CD4-positive, alpha-beta T cell treated with Interleukin-6 at 100 ng/mL for 8 hours (primary cell): ENCODE results near the gene TBC1D1.

Experiments
- DNase-seq: peaks from one replicate; pipeline ENCODE4 v3.0.0-alpha.2; 2020; ENCODE audit warnings: mixed read lengths, low spot score

TBC1D1 gene, protein sequence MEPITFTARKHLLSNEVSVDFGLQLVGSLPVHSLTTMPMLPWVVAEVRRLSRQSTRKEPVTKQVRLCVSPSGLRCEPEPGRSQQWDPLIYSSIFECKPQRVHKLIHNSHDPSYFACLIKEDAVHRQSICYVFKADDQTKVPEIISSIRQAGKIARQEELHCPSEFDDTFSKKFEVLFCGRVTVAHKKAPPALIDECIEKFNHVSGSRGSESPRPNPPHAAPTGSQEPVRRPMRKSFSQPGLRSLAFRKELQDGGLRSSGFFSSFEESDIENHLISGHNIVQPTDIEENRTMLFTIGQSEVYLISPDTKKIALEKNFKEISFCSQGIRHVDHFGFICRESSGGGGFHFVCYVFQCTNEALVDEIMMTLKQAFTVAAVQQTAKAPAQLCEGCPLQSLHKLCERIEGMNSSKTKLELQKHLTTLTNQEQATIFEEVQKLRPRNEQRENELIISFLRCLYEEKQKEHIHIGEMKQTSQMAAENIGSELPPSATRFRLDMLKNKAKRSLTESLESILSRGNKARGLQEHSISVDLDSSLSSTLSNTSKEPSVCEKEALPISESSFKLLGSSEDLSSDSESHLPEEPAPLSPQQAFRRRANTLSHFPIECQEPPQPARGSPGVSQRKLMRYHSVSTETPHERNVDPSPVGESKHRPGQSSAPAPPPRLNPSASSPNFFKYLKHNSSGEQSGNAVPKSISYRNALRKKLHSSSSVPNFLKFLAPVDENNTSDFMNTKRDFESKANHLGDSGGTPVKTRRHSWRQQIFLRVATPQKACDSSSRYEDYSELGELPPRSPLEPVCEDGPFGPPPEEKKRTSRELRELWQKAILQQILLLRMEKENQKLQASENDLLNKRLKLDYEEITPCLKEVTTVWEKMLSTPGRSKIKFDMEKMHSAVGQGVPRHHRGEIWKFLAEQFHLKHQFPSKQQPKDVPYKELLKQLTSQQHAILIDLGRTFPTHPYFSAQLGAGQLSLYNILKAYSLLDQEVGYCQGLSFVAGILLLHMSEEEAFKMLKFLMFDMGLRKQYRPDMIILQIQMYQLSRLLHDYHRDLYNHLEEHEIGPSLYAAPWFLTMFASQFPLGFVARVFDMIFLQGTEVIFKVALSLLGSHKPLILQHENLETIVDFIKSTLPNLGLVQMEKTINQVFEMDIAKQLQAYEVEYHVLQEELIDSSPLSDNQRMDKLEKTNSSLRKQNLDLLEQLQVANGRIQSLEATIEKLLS (N-terminal part only)

DNA sequence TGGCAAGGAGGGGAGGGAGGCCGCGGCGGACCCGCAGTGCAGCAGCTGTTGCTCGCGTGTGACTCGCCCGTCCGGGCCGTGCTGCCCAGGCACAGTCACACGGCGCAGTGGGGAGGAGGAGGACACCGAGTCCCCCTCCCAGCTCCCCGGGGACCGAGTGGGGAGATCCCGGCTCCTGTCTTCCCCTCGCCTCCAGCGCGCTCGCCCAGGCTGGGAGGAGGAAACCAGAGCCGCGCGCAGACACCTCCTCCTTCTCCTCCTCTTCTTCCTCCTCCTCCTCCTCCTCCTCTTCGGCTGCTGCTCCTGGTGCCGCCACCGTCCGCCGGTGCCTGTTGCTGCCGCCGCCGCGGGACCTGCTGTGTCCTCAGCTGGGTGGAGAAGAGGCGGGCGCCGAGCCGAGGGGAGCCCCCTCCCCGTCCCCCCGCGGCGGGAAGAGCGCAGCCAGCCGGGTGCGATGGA, at the start of gene TBC1D1:
Gene TBC1D1 (plus strand): TSS at position 284 of the 459 bp plus-strand sequence. CDS start 11,012 bp downstream, outside the sequence.
- peak; percentile 37 for DNase-seq

DNA sequence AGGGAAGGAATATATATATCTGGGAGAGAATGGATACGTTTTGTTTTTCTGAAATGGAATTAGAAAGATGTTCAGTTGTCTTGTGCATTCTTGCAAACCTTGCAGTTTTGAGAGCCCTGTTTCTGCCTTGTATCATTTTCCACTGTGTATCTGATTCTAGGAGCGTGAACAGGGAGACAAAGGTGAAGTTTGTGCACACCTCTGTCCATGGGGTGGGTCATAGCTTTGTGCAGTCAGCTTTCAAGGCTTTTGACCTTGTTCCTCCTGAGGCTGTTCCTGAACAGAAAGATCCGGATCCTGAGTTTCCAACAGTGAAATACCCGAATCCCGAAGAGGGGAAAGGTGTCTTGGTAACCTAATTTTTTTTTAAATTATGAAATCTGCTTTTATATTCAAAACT, 46.7 kb upstream of the TBC1D1 start:
- no peak for DNase-seq

DNA sequence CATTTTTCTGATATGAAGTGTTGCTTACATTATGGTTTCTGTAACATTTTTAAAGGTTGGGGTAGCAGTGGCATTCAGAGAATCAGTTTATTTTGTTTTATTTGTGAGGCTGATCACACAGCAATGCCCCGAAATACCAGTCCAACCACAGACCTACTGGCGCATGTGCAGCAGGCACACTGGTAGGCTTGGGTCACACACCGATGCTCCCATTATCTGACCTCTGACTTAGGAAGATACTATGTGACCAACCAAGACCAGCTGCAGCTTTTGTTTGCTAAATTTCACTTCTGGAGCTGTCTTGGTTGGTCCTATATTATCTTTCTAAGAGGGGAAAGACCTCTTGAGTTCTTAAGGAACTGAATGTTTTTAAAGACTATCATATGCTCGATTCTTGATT, 45.7 kb upstream of the TBC1D1 start:
- DNase-seq, result no peak

DNA sequence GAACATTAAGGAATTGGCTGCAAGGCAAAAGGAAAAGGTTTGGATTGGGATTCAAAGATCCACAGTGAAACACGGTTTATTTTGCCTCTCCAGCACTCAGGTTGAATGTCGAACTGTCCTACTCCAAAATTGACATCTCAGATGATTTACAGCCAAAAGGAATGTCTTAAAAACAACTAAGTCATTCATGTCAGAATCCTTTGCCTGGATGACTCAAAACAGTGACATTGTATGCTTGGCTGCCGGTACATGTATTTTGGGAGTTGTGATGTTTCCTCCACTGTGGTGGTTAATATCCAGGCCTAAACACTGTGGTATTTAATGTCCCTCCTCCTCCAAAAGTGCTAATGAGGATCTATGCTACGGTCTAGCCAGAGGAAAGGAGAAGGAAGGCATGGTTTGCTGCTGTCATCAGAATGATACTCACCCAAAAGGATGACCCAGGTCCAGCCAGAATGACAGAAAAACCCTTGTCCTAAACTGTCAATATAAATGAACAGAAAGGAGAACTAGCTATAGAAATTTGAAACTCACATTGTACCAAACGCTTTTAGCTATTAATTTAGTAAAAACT, 43.5 kb upstream of the TBC1D1 start:
- DNase-seq, result no peak

DNA sequence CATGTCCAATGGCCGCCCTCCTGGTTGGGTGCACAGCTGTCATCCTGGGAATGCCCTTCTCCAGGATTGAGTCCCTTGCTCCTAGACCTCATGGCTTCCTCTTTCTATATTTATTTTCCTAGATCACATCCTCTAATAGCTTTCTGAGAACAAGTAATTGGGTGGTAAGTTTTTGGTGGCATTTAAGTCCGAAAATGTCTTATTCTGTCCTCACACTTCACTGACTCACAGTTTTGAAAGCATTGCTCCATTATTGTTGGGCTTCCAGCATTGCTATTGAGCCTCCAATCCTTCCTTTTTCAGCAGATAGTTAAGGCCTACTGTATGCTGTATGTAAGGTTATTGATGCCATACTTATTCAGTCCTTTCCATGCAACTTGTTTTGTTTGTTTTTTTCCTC, 38.5 kb upstream of the TBC1D1 start:
- no peak for DNase-seq

DNA sequence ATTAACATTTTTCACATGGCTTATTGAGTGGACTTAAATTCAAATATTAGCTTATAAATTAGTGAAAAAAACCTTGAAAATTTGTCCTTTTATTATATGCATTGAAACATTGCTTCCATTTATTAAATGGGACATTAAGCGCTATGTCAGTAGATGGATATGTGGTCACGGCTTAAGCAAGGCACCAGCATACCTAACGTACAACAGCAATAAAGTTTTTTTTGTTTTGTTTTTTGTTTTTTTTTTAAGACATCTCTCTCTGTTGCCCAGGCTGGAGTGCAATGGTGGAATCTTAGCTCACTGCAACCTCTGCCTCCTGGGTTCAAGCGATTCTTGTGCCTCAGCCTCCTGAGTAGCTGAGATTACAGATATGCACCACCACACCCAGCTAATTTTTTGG, 32.8 kb upstream of the TBC1D1 start:
- DNase-seq, result no peak

DNA sequence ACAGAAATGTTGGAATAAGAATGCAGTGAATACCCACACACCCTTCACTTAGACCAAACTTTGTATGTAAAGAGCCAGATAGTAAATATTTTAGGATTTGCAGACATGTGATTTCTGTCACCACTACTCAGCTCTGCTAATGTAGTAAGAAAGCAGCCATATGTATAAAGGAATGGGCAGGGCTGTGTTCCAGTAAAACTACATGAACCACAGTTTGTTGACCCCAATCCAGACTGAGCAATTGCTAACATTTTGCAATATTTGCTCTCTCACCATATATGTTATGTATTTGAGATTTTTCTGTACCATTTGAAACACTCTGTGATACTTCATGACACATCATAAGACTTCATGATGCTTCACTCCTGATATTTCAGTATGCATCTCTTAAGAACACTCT, 32.0 kb upstream of the TBC1D1 start:
- DNase-seq, result no peak

DNA sequence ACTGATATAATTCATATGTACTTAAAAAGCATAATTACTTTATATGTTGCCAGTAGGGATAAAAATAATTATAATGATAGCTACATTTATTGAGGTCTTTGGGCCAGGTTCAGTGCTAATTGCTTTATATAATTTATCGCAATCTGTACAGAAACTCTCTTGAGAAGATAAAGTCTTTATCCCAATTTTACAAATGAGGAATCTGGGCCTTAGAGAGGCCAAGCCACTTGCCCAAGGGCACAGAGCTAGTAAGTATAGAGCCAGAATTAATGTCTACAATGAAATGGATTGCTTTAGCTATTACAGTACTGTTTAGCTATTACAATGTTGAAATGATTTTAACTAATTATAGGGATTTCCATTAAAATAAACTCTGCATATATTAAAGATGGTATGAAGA, 30.6 kb upstream of the TBC1D1 start:
- no peak for DNase-seq

DNA sequence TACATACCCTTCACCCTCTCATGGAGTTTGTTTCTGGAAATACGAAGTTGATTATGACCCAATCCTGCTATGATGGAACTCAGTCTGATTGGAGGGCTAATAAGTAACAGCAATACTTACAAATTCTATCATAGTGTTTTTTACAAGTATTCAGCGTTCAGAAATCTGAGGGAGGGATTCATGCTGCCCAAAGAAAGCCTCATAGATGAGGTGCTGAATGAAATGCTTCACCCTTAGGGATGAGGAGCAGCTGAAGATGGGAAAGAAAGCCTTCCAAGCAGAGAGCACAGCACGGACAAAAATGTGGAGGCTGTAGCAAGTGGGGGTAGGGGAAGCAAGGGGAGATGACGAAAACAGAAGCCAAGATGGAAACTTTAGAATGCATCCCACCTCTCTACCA, 27.9 kb upstream of the TBC1D1 start:
- no peak for DNase-seq

DNA sequence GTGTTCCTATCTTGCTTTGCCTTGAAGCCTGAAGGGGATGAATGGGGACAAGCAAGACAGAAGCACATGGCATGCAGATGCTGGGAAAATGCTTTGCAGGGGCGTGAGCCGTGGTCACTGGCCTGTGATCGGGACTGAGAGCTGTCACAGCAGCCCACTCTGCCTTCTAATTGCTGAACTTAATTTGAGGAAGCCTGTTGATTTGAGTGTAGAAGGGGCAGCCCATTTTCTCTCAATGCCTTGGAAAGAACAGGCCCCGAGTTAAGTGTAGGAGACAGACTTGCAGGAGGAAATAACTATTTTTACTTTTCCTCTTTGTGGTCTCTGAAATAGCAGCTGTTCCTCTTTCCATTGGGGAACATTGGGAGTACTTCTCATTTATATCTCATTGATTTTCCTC, 26.1 kb upstream of the TBC1D1 start:
- no peak for DNase-seq

DNA sequence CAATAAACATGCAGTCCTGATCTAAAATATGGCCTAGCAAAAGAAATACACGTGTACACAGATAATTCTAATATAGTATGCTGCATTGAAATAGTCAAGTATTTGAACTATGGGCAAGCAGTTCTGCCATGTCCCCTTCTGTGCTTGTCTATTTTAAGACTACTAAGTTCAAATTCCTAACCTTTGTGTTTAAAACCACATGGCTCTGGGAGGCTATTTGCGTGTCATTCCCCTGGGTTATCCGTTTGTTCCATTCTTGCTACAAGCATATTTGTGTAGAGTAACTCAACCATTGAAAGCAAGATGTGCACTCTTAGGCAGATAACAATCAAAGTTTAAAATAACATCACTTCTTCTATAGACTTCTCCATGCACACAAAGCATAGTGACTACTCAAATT, 25.4 kb upstream of the TBC1D1 start:
- no peak for DNase-seq

DNA sequence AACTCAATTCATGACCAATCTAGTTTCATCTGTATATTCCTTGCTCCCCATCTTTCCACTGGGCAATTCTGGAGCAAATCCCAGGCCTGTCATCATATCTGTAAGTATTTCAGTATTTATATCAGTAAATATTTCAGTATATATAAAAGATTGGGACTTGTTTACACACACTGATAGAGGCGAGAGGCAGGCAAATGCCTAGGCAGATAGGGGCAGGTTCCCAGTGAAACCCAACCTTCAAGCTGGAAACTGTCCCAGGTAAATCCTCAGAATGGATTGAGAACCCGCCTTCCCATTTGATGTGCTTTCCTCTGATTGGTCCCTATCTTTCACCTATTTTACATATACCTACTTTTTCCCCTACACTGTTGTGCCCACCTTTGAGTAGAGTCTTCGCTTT, 23.8 kb upstream of the TBC1D1 start:
- DNase-seq, result no peak

DNA sequence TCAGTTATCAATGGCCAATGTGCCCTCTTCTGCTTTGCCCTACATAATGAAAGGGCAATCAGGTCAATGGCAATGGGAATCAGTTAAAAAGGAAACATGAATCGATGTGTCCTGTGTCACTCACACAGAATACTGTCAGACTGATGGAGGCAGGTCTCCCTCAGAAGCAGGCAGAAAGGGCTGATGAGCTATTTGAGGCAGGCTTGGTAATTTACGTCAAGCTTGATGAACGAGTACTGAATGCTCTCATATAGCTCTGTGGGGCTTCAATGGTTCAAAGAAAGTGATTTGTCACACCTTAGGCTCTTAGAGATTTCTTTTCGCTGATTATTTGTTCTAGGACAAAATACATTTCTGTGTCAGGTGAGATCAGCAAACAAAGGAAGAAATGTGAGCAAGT, 22.6 kb upstream of the TBC1D1 start:
- no peak for DNase-seq

DNA sequence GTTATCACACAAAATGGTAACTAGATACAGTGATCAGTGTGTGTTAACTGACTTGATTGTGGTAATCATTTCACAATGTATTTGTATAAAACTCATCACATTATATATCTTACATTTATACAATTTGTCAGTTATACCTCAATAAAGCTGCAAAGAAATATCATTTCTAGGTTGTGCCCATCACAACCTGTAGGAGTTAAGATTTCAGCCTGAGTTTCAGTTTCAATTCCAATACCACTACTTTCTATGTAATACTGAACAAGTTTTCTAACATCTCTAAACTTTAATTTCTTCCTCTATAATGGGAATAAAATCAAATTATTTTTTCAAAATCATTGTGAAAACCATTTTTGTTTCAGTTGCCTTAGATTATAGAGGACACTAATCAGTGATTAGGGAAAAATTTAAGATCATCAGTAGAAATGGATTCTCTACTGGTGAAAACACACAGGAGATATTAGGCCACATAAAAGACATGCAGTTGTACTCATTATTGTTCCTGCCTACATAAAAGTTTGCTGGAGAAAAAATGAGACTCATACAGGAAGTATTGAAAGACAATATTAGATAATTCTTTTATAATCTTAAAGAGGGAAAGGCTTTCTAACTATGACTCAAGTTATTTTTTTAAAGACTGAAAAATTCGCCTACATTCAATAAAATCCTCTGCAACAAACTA, 18.4 kb upstream of the TBC1D1 start:
- no peak for DNase-seq

DNA sequence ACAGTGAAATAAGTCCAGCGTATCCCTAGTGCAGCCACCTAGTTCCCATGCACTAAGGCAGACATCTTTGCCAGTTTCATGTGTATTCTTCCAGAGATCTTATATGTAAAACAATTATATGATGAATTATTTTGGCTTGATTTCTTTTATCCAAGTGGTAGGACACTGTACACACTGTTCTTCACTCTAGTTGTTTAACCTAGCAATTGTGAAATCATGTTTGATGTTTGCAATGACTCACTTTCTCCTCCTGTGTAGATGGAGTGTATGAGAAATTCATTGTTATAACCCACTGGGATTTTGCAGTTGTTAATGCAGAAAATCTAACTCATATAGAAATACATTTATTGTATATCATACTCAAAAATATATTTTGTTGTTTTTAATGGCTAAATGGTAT, 17.5 kb upstream of the TBC1D1 start:
- no peak for DNase-seq

DNA sequence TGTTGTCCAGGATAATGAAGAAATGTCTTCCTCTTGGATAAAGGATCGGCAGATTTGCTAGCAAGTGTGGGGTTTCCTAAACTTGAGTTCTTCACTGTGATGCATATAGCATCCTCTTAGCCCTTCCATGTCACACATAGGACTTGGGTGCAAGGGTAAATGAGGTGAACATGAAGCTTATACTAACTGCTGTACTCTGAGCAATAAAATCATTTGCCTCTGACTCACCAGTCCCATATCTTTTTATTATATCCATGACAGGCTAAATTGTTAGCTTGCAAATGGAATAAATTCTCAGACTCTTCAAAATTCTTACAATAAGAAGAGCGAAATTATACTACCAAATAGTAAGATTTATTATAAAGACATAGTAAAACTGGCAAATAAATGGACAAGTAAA, 14.7 kb upstream of the TBC1D1 start:
- DNase-seq, result no peak

DNA sequence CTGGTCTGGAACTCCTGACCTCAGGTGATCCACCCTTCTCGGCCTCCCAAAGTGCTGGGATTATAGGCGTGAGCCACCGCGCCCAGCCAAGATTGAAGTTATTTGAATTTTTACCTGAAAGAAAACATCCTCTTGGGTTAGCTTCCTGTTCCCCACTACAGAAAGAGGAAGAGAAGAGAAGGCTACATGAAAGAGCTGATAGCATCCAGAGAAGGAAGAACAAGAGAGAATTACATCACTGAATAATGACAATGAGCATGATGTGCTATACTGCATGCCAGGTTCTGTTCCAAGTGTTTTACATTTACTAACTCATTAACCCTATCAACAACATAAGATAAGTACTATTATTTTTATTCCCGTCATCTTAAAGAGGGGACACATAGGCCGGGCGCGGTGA, 11.5 kb upstream of the TBC1D1 start:
- DNase-seq, result no peak

DNA sequence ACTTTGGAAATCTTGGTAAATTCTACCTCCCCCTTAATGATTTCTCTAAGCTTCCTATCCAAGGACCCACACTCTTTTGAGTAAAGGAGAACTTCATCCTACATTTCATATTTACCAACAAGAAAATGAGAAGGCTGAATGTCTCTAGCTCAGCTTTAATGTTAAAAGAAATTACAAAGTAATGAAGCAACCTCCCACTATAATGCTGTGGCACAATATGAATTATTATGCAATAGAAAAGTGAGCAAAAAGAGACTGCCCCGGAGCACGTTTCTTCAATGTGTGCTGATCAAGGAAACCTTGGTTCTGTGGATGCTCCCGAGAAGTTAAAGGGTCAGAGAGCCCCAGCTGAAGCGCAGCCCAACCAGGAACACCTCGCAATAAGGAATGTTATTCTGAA, 9.1 kb upstream of the TBC1D1 start:
- DNase-seq, result no peak

DNA sequence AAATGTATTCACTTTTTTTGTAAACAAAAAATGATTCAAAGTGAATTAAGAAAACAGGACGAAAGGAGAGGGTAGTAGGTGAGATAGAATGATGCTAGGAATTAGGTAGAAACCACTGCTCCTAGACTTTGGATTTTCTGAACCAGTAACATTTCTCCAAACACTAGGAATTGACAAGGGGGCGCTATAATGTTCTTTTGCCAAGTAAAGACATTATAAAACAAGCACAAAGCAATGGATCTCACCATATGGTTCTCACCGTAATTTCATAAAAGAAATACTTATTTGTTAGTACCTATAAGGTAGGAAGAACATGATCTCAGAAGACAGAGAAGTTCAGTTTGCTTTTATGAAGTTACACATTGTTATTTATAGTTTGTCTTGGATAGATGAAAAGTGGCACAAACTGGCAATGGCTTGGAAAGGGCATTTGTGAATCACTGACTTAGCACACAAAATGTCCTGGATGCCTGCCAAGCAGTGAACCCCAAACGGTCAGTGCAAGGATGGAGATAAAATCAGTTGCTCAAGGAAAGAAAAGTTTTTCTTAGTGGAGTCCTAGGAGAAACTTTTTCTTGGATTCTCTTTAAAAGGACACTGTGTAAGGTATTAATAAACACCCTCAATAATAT, 8.1 kb upstream of the TBC1D1 start:
- no peak for DNase-seq

DNA sequence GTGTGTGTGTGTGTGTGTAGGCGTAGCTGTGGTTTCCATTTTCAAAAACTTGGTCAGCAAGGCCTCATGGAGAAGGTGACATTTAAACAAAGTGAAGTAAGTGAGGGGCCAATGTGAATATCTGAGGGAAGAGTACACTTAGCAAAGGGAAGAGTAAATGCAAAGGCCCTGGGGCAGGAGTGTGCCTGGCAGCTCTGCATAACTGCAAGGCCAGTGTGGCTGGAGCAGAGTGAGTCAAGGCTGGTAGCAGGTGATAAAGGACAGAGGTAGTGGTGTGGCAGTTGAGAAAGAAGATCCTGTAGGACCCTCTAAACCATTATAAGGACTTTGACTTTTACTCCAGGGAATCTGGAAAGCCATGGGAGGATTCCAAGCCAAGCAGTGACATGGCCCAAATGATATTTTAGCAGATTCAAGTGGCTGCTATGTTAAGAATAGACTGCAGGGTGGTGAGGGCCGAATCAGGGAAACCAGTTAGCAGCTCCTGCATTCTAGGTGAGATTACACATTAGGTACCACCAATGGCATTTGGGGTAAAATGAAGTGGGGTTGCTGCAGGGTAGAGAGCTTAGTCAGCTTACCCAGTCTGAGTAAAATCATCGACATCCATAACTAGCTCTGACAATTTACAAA, 5.9 kb upstream of the TBC1D1 start:
- DNase-seq, result no peak

DNA sequence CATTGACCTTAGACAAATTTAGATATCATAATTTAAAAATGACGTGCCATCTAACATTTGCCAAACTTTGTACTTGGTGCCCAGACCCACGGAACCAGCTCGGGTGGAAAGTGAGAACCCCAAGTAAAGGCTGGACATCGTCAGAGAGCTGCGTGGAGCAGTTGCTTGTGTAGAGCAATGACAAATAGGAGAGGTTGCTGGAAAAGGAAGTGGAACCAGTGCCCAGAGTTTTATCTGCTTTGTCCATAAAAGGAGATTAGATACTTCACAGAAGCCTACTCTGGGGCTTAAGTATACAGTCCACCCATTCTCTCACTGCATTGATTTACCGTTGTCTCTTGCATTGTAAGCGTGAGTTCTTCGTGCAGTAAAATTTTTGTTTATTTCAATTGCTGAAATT, 5.4 kb upstream of the TBC1D1 start:
- no peak for DNase-seq
